Measurements from ENCODE around the gene RHOT1.
"Not testable (repeated sequence)": the region's sequence is repeated elsewhere in the genome, so short reads cannot be mapped to it uniquely, and the experiment has no call there.

Gene RHOT1

GRCh38 chr17:32124985-32125847 lies 17.1 kb upstream of the RHOT1 start:
- DNase-seq: no peak

GRCh38 chr17:32125848-32126153 lies 16.5 kb upstream of the RHOT1 start:
- DNase-seq: no peak

DNA sequence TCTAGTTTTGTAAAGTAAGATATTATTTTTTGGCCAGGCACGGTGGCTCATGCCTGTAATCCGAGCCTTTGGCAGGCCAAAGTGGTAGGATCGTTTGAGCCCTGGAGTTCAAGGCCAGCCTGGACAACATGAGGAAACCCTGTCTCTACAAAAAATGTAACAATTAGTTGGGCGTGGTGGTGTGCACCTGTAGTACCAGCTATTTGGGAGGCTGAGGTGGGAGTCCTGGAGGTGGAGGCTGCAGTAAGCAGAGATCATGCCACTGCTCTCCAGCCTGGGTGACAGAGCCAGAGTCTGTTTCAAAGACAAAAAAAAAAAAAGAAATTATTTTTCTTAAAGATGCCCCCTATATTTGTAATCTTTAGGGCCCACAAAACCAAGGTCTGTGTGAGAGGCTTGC lies 16.0 kb upstream of the RHOT1 start:
- no peak for DNase-seq

DNA sequence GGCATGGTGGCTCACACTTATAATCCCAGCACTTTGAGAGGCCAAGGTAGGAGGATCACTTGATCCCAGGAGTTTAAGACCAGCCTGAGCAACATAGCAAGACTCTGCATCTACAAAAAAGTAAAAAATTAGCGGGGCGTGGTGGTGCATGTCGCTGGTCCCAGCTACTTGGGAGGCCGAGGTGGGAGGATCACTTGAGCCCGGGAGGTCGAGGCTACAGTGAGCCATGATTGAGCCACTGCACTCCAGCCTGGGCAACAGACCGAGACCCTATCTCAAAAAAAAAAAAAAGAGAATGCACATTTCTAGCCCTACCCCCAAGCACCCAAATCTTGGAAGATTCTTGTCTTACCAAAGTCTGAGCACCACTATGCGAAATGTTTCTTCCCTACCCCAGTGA lies 15.6 kb upstream of the RHOT1 start:
- DNase-seq: no peak

GRCh38 chr17:32127158-32127897 lies 15.0 kb upstream of the RHOT1 start:
- DNase-seq: peak; percentile 82

GRCh38 chr17:32128470-32128869 lies 13.8 kb upstream of the RHOT1 start:
- DNase-seq: not testable (repeated sequence)

DNA sequence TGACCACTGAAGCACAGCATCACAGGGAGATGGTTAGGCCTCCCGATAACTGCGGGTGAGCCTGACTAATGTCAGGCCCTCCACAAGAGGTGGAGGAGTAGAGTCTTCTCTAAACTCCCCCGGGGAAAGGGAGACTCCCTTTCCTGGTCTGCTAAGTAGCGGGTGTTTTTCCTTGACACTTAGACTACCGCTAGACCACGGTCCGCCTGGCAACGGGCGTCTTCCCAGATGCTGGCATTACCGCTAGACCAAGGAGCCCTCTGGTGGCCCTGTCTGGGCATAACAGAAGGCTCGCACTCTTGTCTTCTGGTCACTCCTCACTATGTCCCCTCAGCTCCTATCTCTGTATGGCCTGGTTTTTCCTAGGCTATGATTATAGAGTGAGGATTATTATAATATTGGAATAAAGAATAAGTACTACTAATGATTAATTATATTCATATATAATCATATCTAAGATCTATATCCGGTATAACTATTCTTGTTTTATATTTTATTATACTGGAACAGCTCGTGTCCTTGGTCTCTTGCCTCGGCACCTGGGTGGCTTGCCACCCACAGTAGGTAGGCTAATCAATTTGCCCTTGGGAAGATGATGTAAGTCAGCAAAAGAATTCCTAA lies 6.7 kb upstream of the RHOT1 start:
- peak; percentile 23 for DNase-seq

DNA sequence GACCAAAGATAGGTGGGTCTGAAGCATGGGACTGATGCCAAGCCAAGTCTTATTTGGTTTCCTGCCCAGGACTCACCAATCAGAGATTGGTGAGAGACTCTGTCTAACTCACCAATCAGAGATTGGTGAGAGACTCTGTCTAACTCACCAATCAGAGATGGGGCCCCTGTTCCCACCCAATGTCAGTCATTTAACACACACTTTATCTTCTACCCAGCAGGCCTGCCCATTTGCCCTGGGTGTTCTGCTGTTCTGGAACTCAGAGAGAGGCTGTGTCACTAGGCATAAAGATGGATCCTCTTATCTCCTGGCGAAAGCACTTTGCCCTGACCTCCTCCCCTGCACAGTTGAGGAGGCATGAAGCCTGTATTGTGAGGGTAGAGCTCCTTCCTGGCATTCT lies 5.4 kb upstream of the RHOT1 start:
- DNase-seq: no peak

DNA sequence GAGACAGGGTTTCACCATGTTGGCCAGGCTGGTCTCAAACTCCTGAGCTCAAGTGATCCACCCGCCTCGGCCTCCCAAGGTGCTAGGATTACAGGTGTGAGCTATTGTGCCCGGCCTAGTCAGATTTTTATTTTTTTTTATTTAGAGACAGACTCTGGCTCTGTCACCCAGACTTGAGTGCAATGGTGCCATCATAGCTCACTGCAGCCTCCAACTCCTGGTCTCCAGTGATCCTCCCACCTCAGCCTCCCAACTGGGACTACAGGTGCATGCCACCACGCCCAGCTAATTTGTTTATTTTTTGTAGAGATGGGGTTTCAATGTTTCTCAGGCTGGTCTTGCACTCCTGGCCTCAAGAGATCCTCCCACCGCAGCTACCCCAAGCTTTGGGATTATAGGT lies 2.8 kb upstream of the RHOT1 start:
- DNase-seq: not testable (repeated sequence)

- DNase-seq: peak; percentile 26
Measured at GRCh38 chr17:32141258-32141657, 1.0 kb upstream of the RHOT1 start.

DNA sequence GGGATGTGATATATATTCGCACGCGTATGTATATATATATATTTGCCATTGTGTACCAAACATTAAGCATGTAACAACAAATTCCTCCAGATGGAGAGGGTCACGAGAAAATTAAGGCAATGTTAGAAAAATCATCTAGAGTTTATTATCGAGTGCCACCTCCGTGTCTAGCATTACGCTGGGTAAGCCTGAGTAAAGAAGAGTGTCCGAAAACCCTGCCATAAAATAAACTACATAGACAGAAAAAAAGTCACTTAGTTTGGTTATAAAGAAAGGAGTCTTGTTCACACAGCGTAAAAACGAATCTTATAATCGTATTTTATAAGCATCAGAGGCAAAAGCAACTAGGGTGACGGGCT lies 644 bp upstream of the RHOT1 start:
- DNase-seq: no peak

DNA sequence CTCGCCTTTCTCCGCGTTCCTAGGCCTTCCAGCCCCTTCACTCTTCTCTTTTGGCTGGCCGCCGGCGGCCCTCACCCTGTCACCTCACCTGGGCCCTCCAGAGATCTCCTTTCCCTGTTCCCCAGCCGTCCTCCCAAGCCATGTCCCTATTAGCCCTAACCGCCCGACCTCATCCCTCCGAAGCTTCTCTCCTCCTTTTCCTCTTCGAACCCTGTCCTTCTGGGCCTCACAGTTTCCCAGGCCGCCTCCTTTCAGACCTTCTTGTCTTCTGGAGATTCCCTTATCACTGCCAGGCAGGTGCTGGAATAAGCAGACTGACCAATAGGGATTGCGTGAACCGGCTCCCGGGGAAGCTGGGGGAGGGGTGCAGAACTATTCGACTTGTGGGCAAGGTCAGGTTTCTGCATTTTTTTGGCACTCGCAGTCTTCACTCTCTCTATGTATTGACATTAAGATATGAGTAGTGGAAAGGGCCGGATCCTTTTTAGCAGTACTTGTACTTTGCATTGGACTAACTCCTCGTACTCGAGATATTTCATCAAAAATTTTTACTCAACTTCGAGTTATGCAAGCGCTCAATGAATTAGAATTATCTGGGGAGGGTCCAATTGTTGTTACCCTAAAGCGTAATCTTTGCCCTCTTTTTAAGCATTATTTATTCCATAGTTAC lies 690 bp downstream of the RHOT1 start:
- peak; percentile 73 for DNase-seq

DNA sequence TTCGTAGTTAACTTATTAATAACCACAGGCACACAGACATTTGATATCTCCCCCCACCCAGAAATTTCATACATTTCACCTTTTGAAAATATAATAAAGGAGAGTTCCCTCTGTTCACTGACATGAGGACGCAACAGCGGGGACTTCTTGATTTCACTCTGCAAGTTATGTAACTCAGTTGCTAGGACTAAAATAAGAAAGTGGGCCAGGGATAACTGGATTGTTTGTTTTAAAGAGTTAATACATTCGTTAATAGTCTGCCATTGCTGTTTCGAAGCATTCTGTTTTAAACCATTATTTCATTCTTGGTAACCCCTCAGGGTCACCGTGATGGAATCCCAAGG lies 1.2 kb downstream of the RHOT1 start:
- no peak for DNase-seq

- not testable (repeated sequence) for DNase-seq
Measured at GRCh38 chr17:32144442-32144841, 2.1 kb downstream of the RHOT1 start.

GRCh38 chr17:32148351-32148750 lies 6.0 kb downstream of the RHOT1 start:
- DNase-seq: no peak

DNA sequence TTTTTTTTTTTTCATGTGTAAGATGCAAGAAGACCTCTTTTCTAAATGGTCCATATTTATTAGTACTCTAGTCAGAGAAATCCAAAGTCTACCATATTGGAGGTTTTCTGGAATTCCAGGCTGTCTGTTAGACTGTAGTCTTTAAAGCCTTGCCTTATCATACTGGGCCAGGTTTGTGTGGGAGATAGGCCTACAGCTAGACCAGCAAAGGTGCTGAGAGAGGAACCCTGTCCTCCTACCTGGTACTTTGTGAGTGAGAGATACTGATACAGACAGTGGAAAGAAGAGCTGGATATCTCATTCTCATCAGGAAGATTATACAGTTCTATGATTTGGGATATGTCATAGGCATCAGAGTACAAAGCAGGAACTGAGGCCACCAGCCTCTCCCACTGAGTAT lies 8.1 kb downstream of the RHOT1 start:
- DNase-seq: no peak

DNA sequence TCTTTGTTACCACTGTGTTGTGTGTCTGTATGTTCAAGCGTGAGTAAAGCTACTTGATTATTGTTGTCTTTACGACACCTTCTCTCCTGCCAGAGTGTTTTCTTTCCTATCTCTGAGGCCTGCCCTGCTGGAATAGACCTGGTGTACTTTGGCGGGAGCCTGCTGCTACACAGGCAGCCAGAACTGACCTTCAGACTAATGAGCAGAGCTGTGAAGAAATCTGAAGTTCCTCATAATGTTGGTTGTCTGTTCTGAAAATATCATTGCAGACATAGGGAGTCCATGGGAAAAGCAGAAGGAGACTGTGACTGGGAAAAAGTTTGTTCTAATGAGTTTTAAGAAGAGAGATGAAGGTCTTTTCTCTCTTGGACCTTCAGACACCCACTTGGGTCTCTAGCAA lies 9.8 kb downstream of the RHOT1 start:
- DNase-seq: no peak

GRCh38 chr17:32155896-32156295 lies 13.6 kb downstream of the RHOT1 start:
- DNase-seq: no peak

- DNase-seq: no peak
Measured at GRCh38 chr17:32156656-32157055, 14.4 kb downstream of the RHOT1 start.

- DNase-seq: no peak
Measured at GRCh38 chr17:32157225-32157624, 14.9 kb downstream of the RHOT1 start.

- DNase-seq: no peak
Measured at GRCh38 chr17:32158870-32159585, 16.7 kb downstream of the RHOT1 start.

DNA sequence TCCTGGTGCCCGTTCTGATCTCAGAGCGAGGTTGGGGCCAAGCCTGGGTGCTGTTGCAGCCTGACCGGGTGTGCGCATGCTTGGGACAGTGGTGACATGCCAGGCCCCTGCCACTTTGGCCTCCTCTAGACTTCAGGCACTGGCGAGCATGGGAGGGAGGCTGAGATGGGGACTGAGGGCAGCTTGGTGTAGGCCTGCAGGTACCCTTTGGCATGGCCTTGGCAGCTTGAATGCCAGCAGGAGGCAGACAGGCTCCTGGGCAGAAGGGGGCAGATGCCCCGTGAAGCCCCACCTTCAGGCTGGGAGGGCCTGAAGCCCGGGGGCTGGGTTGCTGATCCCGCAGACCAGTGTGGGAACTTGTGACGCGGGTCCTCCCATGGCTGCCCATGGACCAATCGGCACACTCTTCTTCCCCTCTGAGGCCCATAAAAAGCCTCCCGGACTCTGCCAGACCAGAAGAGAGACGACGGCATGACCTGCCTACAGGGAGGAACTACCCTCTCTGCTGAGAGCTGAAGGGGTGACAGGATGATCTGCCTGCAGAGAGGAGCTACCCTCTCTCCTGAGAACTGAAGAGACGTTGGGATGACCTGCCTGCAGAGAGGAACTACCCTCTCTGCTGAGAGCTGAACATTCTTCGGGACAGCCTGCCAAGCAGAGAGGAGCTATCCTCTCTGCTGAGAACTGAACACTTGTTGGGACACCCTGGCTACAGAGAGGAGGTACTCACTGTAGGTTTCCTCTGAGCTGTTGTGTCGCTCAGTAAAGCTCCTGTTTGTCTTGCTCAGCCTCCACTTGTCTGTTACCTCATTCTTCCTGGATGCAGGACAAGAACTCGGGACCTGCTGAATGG lies 17.5 kb downstream of the RHOT1 start:
- no peak for DNase-seq

Measured in NCI-H146 (cell line).